Astrocyte (in vitro differentiated cells and primary cell): Measurements from ENCODE around the gene RHBDL1.

Experiments used
- EZH2 ChIP-seq: IDR thresholded peaks from 2 replicates; pipeline ENCODE4 v1.6.1; 2012; ENCODE audit warnings: mild to moderate bottlenecking, low read length, inconsistent platforms; ENCODE audit not compliant: insufficient read depth
- TF ChIP-seq, protein P1 (sequence below): IDR thresholded peaks from 2 replicates; pipeline ENCODE4 v1.5.1; 2011; ENCODE audit warnings: low read depth, mild to moderate bottlenecking, inconsistent platforms, low read length, moderate library complexity; ENCODE audit not compliant: insufficient read depth

DNA sequence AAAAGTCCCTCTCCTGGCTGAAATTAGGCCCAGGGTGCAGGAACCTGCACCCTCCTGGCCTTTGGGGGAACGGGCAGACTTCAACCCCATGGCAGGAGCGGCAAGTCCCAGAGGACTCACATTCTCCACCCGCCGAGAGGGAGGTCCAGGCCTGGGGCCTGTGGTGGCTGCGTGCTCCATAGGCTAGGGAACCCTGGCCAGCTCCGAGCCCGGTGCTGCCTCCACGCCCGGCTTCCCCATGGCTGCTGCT, 50.6 kb downstream of the RHBDL1 start:
- TF ChIP-seq, protein P1, sequence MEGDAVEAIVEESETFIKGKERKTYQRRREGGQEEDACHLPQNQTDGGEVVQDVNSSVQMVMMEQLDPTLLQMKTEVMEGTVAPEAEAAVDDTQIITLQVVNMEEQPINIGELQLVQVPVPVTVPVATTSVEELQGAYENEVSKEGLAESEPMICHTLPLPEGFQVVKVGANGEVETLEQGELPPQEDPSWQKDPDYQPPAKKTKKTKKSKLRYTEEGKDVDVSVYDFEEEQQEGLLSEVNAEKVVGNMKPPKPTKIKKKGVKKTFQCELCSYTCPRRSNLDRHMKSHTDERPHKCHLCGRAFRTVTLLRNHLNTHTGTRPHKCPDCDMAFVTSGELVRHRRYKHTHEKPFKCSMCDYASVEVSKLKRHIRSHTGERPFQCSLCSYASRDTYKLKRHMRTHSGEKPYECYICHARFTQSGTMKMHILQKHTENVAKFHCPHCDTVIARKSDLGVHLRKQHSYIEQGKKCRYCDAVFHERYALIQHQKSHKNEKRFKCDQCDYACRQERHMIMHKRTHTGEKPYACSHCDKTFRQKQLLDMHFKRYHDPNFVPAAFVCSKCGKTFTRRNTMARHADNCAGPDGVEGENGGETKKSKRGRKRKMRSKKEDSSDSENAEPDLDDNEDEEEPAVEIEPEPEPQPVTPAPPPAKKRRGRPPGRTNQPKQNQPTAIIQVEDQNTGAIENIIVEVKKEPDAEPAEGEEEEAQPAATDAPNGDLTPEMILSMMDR, result no peak
- TF ChIP-seq EZH2, result no peak
